DMS53 (cell line): ENCODE data around the gene IL1RL1.
A peak's percentile ranks its signal among the peaks of the same experiment; 100 is the strongest.

Experiments used
- DNase-seq: peaks from one replicate; lab custom pipeline; 2025; lab: John Stamatoyannopoulos, UW

IL1RL1 gene

GRCh38 chr2:102369866-102370265, 58.5 kb downstream of the IL1RL1 start:
- no peak for DNase-seq

- DNase-seq, result no peak
Measured at GRCh38 chr2:102376052-102376591, 64.8 kb downstream of the IL1RL1 start.

DNA sequence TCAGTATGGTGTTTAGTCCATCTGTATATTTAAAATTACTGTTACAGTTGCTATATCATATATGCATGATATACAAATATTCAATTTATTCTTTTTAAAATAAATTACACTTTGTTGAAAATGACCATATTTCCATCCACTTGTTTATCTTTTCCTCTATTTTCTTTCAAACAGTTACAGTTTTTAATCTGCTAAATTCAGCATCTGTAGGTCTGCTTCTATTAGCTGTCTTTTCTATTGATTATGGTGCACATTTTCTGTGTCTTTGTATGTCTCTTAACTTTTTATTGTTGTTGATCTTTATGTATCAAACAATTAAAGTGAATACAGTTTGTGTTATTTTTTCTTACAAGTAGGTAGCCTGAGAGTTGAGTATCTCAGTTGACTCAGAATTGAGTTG, 72.4 kb downstream of the IL1RL1 start:
- no peak for DNase-seq

DNA sequence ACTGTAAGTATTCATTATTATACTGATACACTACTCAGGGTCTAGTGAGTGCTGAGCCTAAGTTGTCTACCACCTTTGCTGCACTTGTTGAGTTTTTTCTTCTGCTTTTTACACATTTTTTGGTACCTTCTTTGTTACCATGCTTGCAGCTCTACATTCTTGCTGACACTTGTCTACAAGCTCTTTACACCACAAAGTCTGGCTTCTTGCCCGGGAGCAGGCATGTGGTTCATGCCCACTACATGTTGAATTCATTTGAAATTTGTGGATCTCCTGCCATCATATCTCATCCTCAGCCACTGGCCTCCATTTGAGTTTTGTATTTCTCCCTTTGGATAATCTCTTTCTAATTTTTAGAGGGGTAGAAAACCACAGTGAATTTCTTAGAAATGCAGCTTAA, 74.2 kb downstream of the IL1RL1 start:
- DNase-seq, result no peak

- no peak for DNase-seq
Measured at GRCh38 chr2:102386004-102386403, 74.6 kb downstream of the IL1RL1 start.

- DNase-seq, result no peak
Measured at GRCh38 chr2:102386867-102387541, 75.6 kb downstream of the IL1RL1 start.

GRCh38 chr2:102387763-102388546, 76.6 kb downstream of the IL1RL1 start:
- DNase-seq, result no peak

DNA sequence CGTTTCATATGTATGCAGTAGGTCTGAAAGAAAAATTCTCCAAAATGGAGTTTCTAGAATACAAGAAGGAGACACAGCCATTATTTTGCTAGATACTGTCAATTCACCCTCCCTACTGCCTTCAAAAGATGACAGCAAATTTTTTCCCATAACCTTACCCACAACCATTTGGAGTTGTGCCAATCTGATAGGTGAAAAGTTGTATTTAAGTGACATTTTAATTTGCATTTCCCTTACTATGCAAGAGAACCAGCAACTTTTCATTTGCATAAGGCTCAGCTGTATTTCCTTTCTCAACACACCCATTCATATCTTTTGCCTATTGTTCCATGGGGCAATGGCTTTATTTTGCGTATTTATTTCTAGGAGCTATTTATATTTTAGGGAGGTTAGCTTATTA, 80.2 kb downstream of the IL1RL1 start:
- no peak for DNase-seq

- peak; percentile 28 for DNase-seq
Measured at GRCh38 chr2:102392096-102392495, 80.7 kb downstream of the IL1RL1 start.

DNA sequence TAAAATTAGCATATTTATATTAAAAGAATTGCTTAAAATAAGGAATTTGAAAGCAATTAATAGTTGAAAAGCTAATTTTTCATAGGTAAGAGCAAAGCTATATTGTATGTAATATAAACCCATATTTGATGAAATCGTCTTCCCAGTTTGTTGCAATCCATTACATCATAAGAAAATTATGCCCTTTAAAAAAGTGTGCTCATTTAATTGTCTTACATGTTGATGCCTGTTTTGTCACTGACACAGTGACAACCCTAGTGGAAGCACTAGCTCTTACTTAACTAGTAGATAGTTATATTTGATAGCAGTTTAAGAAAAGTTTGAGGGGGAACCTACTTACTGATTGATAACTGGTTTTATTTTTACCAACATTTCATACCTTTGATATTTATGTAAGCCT, 81.6 kb downstream of the IL1RL1 start:
- no peak for DNase-seq

DNA sequence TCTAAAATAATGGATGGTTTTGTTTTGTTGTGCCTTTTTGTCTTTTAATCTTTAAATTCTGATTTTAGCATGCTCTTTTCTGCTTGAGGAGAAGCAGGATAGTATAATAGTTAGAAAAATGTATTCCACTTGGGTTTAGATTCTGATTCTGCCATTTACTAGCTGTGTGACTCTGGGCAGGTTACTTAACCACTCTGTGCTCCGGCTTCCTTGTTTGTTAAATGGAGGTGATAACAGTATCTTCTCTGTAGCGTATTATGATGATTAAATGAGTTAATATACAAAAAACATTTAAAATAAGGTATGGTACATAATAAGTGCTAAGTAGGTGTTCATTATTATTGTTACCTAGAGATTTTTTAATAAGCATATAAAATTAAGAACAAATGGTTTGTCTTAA, 84.6 kb downstream of the IL1RL1 start:
- DNase-seq, result no peak

DNA sequence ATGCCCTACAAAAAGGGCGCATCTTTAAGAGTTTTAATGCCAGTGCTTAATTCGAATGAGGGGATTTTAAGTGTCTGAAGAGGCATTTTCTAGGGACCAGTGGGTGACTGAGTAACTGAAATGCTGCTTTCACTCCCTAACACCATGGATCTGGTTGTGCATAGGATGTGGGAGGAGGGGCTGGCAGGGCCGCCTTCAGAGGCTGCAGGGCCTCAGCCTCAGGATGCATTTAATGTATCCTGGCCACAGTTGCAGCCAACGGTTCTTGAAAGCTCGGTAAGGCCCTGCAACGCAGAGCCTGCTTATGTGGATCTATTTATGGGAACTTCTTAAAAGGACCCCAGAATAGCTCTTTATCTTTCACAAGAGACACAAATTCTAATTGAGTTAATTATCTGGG, 85.8 kb downstream of the IL1RL1 start:
- no peak for DNase-seq

- no peak for DNase-seq
Measured at GRCh38 chr2:102399499-102400141, 88.3 kb downstream of the IL1RL1 start.

- DNase-seq, result no peak
Measured at GRCh38 chr2:102401456-102401855, 90.1 kb downstream of the IL1RL1 start.
